ENCODE results near the gene CMIP.

Gene CMIP

GRCh38 chr16:81543571-81543970, 99.0 kb downstream of the CMIP start:
- H3K4me3 ChIP-seq (ENCODE audit: low read depth, low read length): no peak overlapping the region
- no peak for TF ChIP-seq CTCF (IDR thresholded peaks at IDR 0.05; ENCODE audit: low read depth, low read length)

GRCh38 chr16:81544261-81544660, 99.7 kb downstream of the CMIP start:
- H3K4me3 ChIP-seq (ENCODE audit: low read depth, low read length): no peak overlapping the region
- TF ChIP-seq CTCF (IDR thresholded peaks at IDR 0.05; ENCODE audit: low read depth, low read length): no peak

GRCh38 chr16:81544700-81545271, 100.2 kb downstream of the CMIP start:
- no peak for TF ChIP-seq CTCF (IDR thresholded peaks at IDR 0.05; ENCODE audit: low read depth, low read length)
- H3K4me3 ChIP-seq (ENCODE audit: low read depth, low read length): no peak overlapping the region

GRCh38 chr16:81545470-81546250, 101.1 kb downstream of the CMIP start:
- TF ChIP-seq CTCF (IDR thresholded peaks at IDR 0.05; ENCODE audit: low read depth, low read length): no peak
- no peak overlapping the region for H3K4me3 ChIP-seq (ENCODE audit: low read depth, low read length)

- no peak overlapping the region for H3K4me3 ChIP-seq (ENCODE audit: low read depth, low read length)
- no peak for TF ChIP-seq CTCF (IDR thresholded peaks at IDR 0.05; ENCODE audit: low read depth, low read length)
These were observed 102.2 kb downstream of the CMIP start for GRCh38 chr16:81546781-81547180.

GRCh38 chr16:81547194-81547938, 102.8 kb downstream of the CMIP start:
- H3K4me3 ChIP-seq (ENCODE audit: low read depth, low read length): no peak overlapping the region
- TF ChIP-seq CTCF (IDR thresholded peaks at IDR 0.05; ENCODE audit: low read depth, low read length): no peak

- TF ChIP-seq CTCF (IDR thresholded peaks at IDR 0.05; ENCODE audit: low read depth, low read length): no peak
- H3K4me3 ChIP-seq (ENCODE audit: low read depth, low read length): no peak overlapping the region
These were observed 103.3 kb downstream of the CMIP start for GRCh38 chr16:81547939-81548216.
